Activated naive CD8-positive, alpha-beta T cell treated with anti-CD3 and anti-CD28 coated beads, Interleukin-2, amount 50 U/mL, for 24 hours (primary cell): ENCODE measurements around the gene SERP2.

Experiments used
- ATAC-seq: fragments of 150-1000 bp; cut with Tn5 transposase; one replicate; pipeline ENCODE4 v1.10.0; 2021
- DNase-seq: peaks from one replicate; pipeline ENCODE4 v3.0.0; 2021
- H3K27ac Mint-ChIP-seq: one replicate; pipeline ENCODE4 v1.8.0; 2021; ENCODE audit warnings: mild to moderate bottlenecking, mixed read lengths
- H3K27me3 Mint-ChIP-seq: one replicate; pipeline ENCODE4 v1.8.0; 2021; ENCODE audit warnings: mixed read lengths
- H3K36me3 Mint-ChIP-seq: one replicate; pipeline ENCODE4 v1.8.0; 2021; ENCODE audit warnings: low read depth, mixed read lengths
- H3K4me1 Mint-ChIP-seq: one replicate; pipeline ENCODE4 v1.8.0; 2021; ENCODE audit warnings: mixed read lengths
- H3K4me3 Mint-ChIP-seq: one replicate; pipeline ENCODE4 v1.8.0; 2021; ENCODE audit warnings: mild to moderate bottlenecking, moderate library complexity, mixed read lengths
- H3K9me3 Mint-ChIP-seq: one replicate; pipeline ENCODE4 v1.8.0; 2021; ENCODE audit warnings: mixed read lengths

The SERP2 gene

GRCh38 chr13:44404261-44405132 lies 30.9 kb downstream of the SERP2 start:
- Mint-ChIP-seq H3K9me3 (no peaks in the 10 kb centered on the region), H3K27ac (no peak overlapping the region), H3K4me1 (no peaks in the 10 kb centered on the region), H3K27me3 (peaks cover 7% of the 10 kb centered on the region), H3K4me3 (no peak overlapping the region), H3K36me3 (no peaks in the 10 kb centered on the region)
- DNase-seq, result no peak
- no peak for ATAC-seq

GRCh38 chr13:44406617-44407016 lies 33.0 kb downstream of the SERP2 start:
- Mint-ChIP-seq H3K27ac (no peak overlapping the region), H3K27me3 (peaks cover 7% of the 10 kb centered on the region)
- no peak for ATAC-seq

GRCh38 chr13:44407379-44407778 lies 33.8 kb downstream of the SERP2 start:
- Mint-ChIP-seq H3K27me3 (peaks cover 7% of the 10 kb centered on the region), H3K9me3 (no peaks in the 10 kb centered on the region), H3K36me3 (no peaks in the 10 kb centered on the region), H3K4me3 (no peak overlapping the region), H3K4me1 (peaks cover 2% of the 10 kb centered on the region), H3K27ac (no peak overlapping the region)
- DNase-seq, result no peak
- no peak for ATAC-seq

More at GRCh38 chr13:44406617-44407016, 33.0 kb downstream of the SERP2 start:
- Mint-ChIP-seq H3K36me3 (no peaks in the 10 kb centered on the region), H3K4me1 (no peaks in the 10 kb centered on the region), H3K4me3 (no peak overlapping the region), H3K9me3 (no peaks in the 10 kb centered on the region)
- DNase-seq, result no peak

- no peaks in the 10 kb centered on the region for H3K9me3 Mint-ChIP-seq
- no peak overlapping the region for H3K27ac Mint-ChIP-seq
- H3K27me3 Mint-ChIP-seq, result peaks cover 7% of the 10 kb centered on the region
- H3K36me3 Mint-ChIP-seq, result no peaks in the 10 kb centered on the region
- DNase-seq (no peak), ATAC-seq (no peak)
- H3K4me3 Mint-ChIP-seq, result no peak overlapping the region
- peaks cover 2% of the 10 kb centered on the region for H3K4me1 Mint-ChIP-seq
Observed at GRCh38 chr13:44407891-44408290, 34.3 kb downstream of the SERP2 start.

- DNase-seq, result no peak
- peak; percentile 11 for ATAC-seq
- peaks cover 5% of the 10 kb centered on the region for H3K27me3 Mint-ChIP-seq
- H3K4me1 Mint-ChIP-seq, result peaks cover 2% of the 10 kb centered on the region
- H3K27ac Mint-ChIP-seq, result no peak overlapping the region
- no peaks in the 10 kb centered on the region for H3K36me3 Mint-ChIP-seq
- no peaks in the 10 kb centered on the region for H3K9me3 Mint-ChIP-seq
- H3K4me3 Mint-ChIP-seq, result no peak overlapping the region
Observed at GRCh38 chr13:44409595-44409994, 36.0 kb downstream of the SERP2 start.

GRCh38 chr13:44410328-44410859 lies 36.8 kb downstream of the SERP2 start:
- no peak for DNase-seq
- H3K36me3 Mint-ChIP-seq, result no peaks in the 10 kb centered on the region
- peaks cover 2% of the 10 kb centered on the region for H3K4me1 Mint-ChIP-seq
- no peak overlapping the region for H3K4me3 Mint-ChIP-seq
- H3K27me3 Mint-ChIP-seq, result peaks cover 4% of the 10 kb centered on the region
- no peak overlapping the region for H3K27ac Mint-ChIP-seq
- H3K9me3 Mint-ChIP-seq, result no peaks in the 10 kb centered on the region
- ATAC-seq, result no peak

- peaks cover 2% of the 10 kb centered on the region for H3K4me1 Mint-ChIP-seq
- peaks cover 2% of the 10 kb centered on the region for H3K27me3 Mint-ChIP-seq
- no peaks in the 10 kb centered on the region for H3K36me3 Mint-ChIP-seq
- H3K9me3 Mint-ChIP-seq, result no peaks in the 10 kb centered on the region
- no peak overlapping the region for H3K27ac Mint-ChIP-seq
- no peak for ATAC-seq
- DNase-seq, result no peak
- H3K4me3 Mint-ChIP-seq, result no peak overlapping the region
Observed at GRCh38 chr13:44411841-44412240, 38.2 kb downstream of the SERP2 start.

GRCh38 chr13:44412346-44412935 lies 38.8 kb downstream of the SERP2 start:
- no peak overlapping the region for H3K4me3 Mint-ChIP-seq
- H3K27me3 Mint-ChIP-seq, result no peaks in the 10 kb centered on the region
- no peaks in the 10 kb centered on the region for H3K9me3 Mint-ChIP-seq
- no peak overlapping the region for H3K27ac Mint-ChIP-seq
- H3K36me3 Mint-ChIP-seq, result no peaks in the 10 kb centered on the region
- peaks cover 2% of the 10 kb centered on the region for H3K4me1 Mint-ChIP-seq
- no peak for ATAC-seq
- no peak for DNase-seq

- Mint-ChIP-seq H3K4me1 (peaks cover 2% of the 10 kb centered on the region), H3K27ac (no peak overlapping the region), H3K27me3 (no peaks in the 10 kb centered on the region), H3K4me3 (no peak overlapping the region), H3K9me3 (no peaks in the 10 kb centered on the region), H3K36me3 (no peaks in the 10 kb centered on the region)
- DNase-seq (no peak), ATAC-seq (no peak)
Observed at GRCh38 chr13:44413095-44413494, 39.5 kb downstream of the SERP2 start.

- ATAC-seq, result no peak
- Mint-ChIP-seq H3K4me1 (peaks cover 2% of the 10 kb centered on the region), H3K27me3 (no peaks in the 10 kb centered on the region), H3K9me3 (no peaks in the 10 kb centered on the region), H3K27ac (no peak overlapping the region), H3K36me3 (no peaks in the 10 kb centered on the region), H3K4me3 (no peak overlapping the region)
- DNase-seq, result no peak
Observed at GRCh38 chr13:44414716-44415115, 41.1 kb downstream of the SERP2 start.

- H3K9me3 Mint-ChIP-seq, result no peaks in the 10 kb centered on the region
- no peak for DNase-seq
- no peaks in the 10 kb centered on the region for H3K27me3 Mint-ChIP-seq
- no peak for ATAC-seq
- no peaks in the 10 kb centered on the region for H3K36me3 Mint-ChIP-seq
- H3K4me1 Mint-ChIP-seq, result peaks cover 2% of the 10 kb centered on the region
- no peak overlapping the region for H3K4me3 Mint-ChIP-seq
- H3K27ac Mint-ChIP-seq, result no peak overlapping the region
Observed at GRCh38 chr13:44415815-44416214, 42.2 kb downstream of the SERP2 start.

GRCh38 chr13:44416301-44416700 lies 42.7 kb downstream of the SERP2 start:
- no peaks in the 10 kb centered on the region for H3K9me3 Mint-ChIP-seq
- H3K27ac Mint-ChIP-seq, result no peak overlapping the region
- no peak overlapping the region for H3K4me3 Mint-ChIP-seq
- ATAC-seq (no peak), DNase-seq (no peak)
- peaks cover 2% of the 10 kb centered on the region for H3K4me1 Mint-ChIP-seq
- no peaks in the 10 kb centered on the region for H3K27me3 Mint-ChIP-seq
- H3K36me3 Mint-ChIP-seq, result no peaks in the 10 kb centered on the region

GRCh38 chr13:44416744-44417143 lies 43.1 kb downstream of the SERP2 start:
- Mint-ChIP-seq H3K9me3 (no peaks in the 10 kb centered on the region), H3K27me3 (no peaks in the 10 kb centered on the region), H3K4me1 (peaks cover 2% of the 10 kb centered on the region), H3K4me3 (no peak overlapping the region), H3K36me3 (no peaks in the 10 kb centered on the region), H3K27ac (no peak overlapping the region)
- ATAC-seq (no peak), DNase-seq (no peak)

GRCh38 chr13:44417446-44417845 lies 43.8 kb downstream of the SERP2 start:
- no peak for DNase-seq
- Mint-ChIP-seq H3K9me3 (no peaks in the 10 kb centered on the region), H3K27ac (no peak overlapping the region), H3K4me1 (no peaks in the 10 kb centered on the region), H3K4me3 (no peak overlapping the region), H3K36me3 (no peaks in the 10 kb centered on the region), H3K27me3 (peaks cover 7% of the 10 kb centered on the region)
- ATAC-seq, result no peak

GRCh38 chr13:44417876-44418275 lies 44.3 kb downstream of the SERP2 start:
- Mint-ChIP-seq H3K4me3 (no peak overlapping the region), H3K36me3 (no peaks in the 10 kb centered on the region), H3K27ac (no peak overlapping the region), H3K9me3 (no peaks in the 10 kb centered on the region), H3K4me1 (no peaks in the 10 kb centered on the region), H3K27me3 (peaks cover 9% of the 10 kb centered on the region)
- no peak for DNase-seq
- ATAC-seq, result no peak
